Tracheal epithelial cell (primary cell): ENCODE results near the gene TNN. TPM values are rescaled to one million over a fixed set of nuclear protein-coding genes. Genes with fewer than 3 reads are reported as not detected.

Experiments
- total RNA-seq: library from RNA; depleted of rRNA; stranded (reverse); fragments of >200 nt; gene quantifications from 2 replicates; pipeline ENCODE4 v1.2.1, GENCODE V29; 2014

Gene TNN
- total RNA-seq, result not detected in 2 replicates

GRCh38 chr1:175067362-175068106 lies at the start of gene TNN:
Gene TNN (plus strand): TSS chr1:175067833. CDS start chr1:175077419, 9,586 bp downstream.

GRCh38 chr1:175023043-175023921 lies 44.4 kb upstream of the TNN start, which contains the start of gene MRPS14:
Gene MRPS14 (minus strand): TSS chr1:175023425. CDS start chr1:175023408, 17 bp downstream.

GRCh38 chr1:175192630-175193526 lies 125.2 kb downstream of the TNN start, which contains the start of gene KIAA0040:
Gene KIAA0040 (minus strand): TSS chr1:175192776. CDS start chr1:175161013, 31,763 bp downstream.

Other genes with a start within 250 kb of the TNN start
- gene CACYBP, start 67.9 kb upstream of the TNN start, total RNA-seq, result 81.2 and 291 TPM in 2 replicates
- gene MRPS14, start 44.4 kb upstream of the TNN start, total RNA-seq, result 15.2 and 21.3 TPM in 2 replicates
- gene KIAA0040, start 124.9 kb downstream of the TNN start, total RNA-seq, result 4.0 and 7.2 TPM in 2 replicates